Mucosa of descending colon (tissue), 3 donors: ENCODE data around the gene ITPK1. TPM values are rescaled to one million over a fixed set of nuclear protein-coding genes. Genes with fewer than 3 reads are reported as not detected.
A peak's percentile ranks its signal among the peaks of the same experiment; 100 is the strongest.
"Not testable (repeated sequence)": the region's sequence is repeated elsewhere in the genome, so short reads cannot be mapped to it uniquely, and the experiment has no call there.

Experiments
- ATAC-seq: fragments of 200-7000 bp; cut with Tn5 transposase; one replicate; pipeline ENCODE4 v1.9.1; 2020; ENCODE audit warnings: mild to moderate bottlenecking, moderate library complexity
- DNase-seq, 3 donors: peaks; one replicate each; pipeline ENCODE4 v3.0.0-alpha.2; 2020
- H3K36me3 ChIP-seq: fragments of 200-600 bp; one replicate; pipeline ENCODE4 v1.8.0; 2021; ENCODE audit warnings: low read depth, mild to moderate bottlenecking
- H3K4me1 ChIP-seq: fragments of 200-600 bp; one replicate; pipeline ENCODE4 v1.8.0; 2021; ENCODE audit warnings: low read depth, mild to moderate bottlenecking
- H3K4me3 ChIP-seq: fragments of 200-600 bp; one replicate; pipeline ENCODE4 v1.8.0; 2021; ENCODE audit warnings: mild to moderate bottlenecking
- H3K9me3 ChIP-seq: fragments of 200-600 bp; one replicate; pipeline ENCODE4 v1.8.0; 2021; ENCODE audit warnings: mild to moderate bottlenecking
- CTCF ChIP-seq: fragments of 200-600 bp; IDR thresholded peaks from one replicate; pipeline ENCODE4 v1.8.0; 2022; ENCODE audit warnings: antibody characterized with exemption, mild to moderate bottlenecking
- intact Hi-C, 2 donors: fragments of 100-400 bp; cut with DNase I in 1 of 2; cut with micrococcal nuclease in 1 of 2; formaldehyde crosslinking; loops; one replicate each; pipeline versions ENCODE4 v1.11.0 to v1.11.1; 2022; cut with DNase I, micrococcal nuclease
- total RNA-seq, 3 donors: library from RNA; stranded (reverse); fragmentation: NEBNext Ultra II Directional in 2 of 3; extraction: Animal tissue kit (Norgen Biotek cat#: 25700) in 2 of 3; gene quantifications; one replicate each; pipeline versions ENCODE4 v1.2.1 to v1.2.4, GENCODE V29; 2021 to 2023
- donor health status: DM: no; HTN: no; CAD: no; lungs with moderate emphysema.
- donor health status: DM: no; HTN: no; CAD: no.
- donor health status: DM: no; HTN: yes; CAD: no.

ITPK1 gene
- total RNA-seq, 3 donors from 2014 or later = 134 to 165 (median 152) TPM

- no peak for DNase-seq
- Histone ChIP-seq H3K4me3 (no peak overlapping the region), H3K4me1 (no peaks in the 10 kb centered on the region), H3K9me3 (no peaks in the 10 kb centered on the region), H3K36me3 (no peaks in the 10 kb centered on the region)
- no peak for ATAC-seq
- no peak for TF ChIP-seq CTCF
- intact Hi-C loops = no loop called here
Observed at GRCh38 chr14:93067088-93067487, 48.6 kb downstream of the ITPK1 start.

GRCh38 chr14:93065272-93065730, 50.4 kb downstream of the ITPK1 start:
- intact Hi-C loops = no loop called here
- no peak overlapping the region for H3K4me3 ChIP-seq
- TF ChIP-seq CTCF = no peak
- no peak for DNase-seq
- H3K9me3 ChIP-seq = no peaks in the 10 kb centered on the region
- H3K36me3 ChIP-seq = no peaks in the 10 kb centered on the region
- H3K4me1 ChIP-seq = no peaks in the 10 kb centered on the region
- ATAC-seq = no peak

GRCh38 chr14:93064411-93065271, 51.1 kb downstream of the ITPK1 start:
- Histone ChIP-seq H3K36me3 (no peaks in the 10 kb centered on the region), H3K9me3 (no peaks in the 10 kb centered on the region), H3K4me1 (peaks cover 2% of the 10 kb centered on the region), H3K4me3 (no peak overlapping the region)
- TF ChIP-seq CTCF = no peak
- intact Hi-C loops = no loop called here
- ATAC-seq (peak; percentile 4), DNase-seq (no peak)

GRCh38 chr14:93063393-93063792, 52.3 kb downstream of the ITPK1 start:
- H3K4me3 ChIP-seq = no peak overlapping the region
- no peaks in the 10 kb centered on the region for H3K9me3 ChIP-seq
- peaks cover 2% of the 10 kb centered on the region for H3K4me1 ChIP-seq
- intact Hi-C loops = no loop called here
- peak in 1 of 3 donors; percentile 29 for DNase-seq
- no peaks in the 10 kb centered on the region for H3K36me3 ChIP-seq
- no peak for ATAC-seq
- no peak for TF ChIP-seq CTCF

- Histone ChIP-seq H3K36me3 (no peaks in the 10 kb centered on the region), H3K4me1 (peaks cover 2% of the 10 kb centered on the region), H3K9me3 (no peaks in the 10 kb centered on the region), H3K4me3 (no peak overlapping the region)
- DNase-seq (no peak), ATAC-seq (no peak)
- no peak for TF ChIP-seq CTCF
- intact Hi-C loops = no loop called here
Observed at GRCh38 chr14:93062890-93063289, 52.8 kb downstream of the ITPK1 start.

- H3K4me1 ChIP-seq, H3K9me3 ChIP-seq, DNase-seq, intact Hi-C loops, H3K36me3 ChIP-seq, ATAC-seq, H3K4me3 ChIP-seq: not testable (repeated sequence)
Observed at GRCh38 chr14:93062013-93062412, 53.7 kb downstream of the ITPK1 start.
